Activated T-cell treated with anti-CD3 and anti-CD28 coated beads for 24 hours (primary cell): ENCODE data around the gene RLN1.
"Not testable (repeated sequence)": the region's sequence is repeated elsewhere in the genome, so short reads cannot be mapped to it uniquely, and the experiment has no call there.

Experiments used
- DNase-seq: peaks from one replicate; pipeline ENCODE4 v3.0.0-alpha.2; 2020; ENCODE audit warnings: low read depth

The RLN1 gene

DNA sequence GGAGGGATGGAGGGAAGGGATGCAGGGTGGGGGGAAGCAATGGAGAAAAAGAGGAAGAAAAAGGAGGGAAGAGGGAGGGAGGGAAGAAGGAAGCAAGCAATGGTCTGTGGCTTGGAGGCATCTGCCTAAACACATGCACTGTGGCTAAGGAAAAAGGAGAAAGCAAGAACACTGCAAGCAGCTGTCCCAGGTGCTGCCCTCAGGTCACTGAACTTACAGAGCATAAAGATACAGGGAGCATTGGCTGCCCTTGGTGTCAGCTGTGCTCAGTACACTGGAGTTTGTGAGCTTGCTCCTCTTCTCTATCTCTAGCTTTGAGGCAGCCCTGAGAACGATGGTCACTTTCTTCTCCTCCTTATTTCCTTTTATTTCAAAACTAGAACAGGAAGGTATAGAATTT is 18.1 kb downstream of the RLN1 start:
- DNase-seq: not testable (repeated sequence)

DNA sequence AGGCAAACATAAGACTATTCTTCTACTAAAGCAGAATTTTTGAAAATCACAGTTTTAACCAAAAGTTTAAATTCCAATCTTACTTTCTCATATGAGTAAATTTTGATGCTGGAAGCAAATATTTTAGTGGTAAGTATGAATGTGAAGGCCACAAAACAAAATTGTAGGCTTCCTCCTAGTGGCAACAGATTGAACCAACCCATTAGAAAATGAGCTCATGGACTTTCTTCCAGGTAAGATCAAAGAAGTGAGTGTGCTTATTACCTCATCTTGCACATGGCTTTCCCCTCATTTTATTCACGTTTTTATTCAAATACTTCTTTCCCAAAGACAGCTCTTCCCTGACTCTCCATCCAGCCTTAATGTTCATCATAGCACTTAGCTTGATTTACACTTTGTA is 18.6 kb downstream of the RLN1 start:
- DNase-seq: no peak

DNA sequence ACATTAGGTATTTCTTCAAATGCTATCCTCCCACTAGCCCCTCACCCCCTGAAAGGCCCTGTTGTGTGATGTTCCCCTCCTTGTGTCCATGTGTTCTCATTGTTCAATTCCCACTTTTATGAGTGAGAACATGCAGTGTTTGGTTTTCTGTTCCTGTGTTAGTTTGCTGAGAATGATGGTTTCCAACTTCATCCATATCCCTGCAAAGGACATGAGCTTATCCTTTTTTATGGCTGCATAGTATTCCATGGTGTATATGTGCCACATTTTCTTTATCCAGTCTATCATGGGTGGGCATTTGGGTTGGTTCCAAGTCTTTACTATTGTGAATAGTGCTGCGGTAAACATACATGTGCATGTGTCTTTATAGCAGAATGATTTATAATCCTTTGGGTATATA is 23.3 kb downstream of the RLN1 start:
- not testable (repeated sequence) for DNase-seq

DNA sequence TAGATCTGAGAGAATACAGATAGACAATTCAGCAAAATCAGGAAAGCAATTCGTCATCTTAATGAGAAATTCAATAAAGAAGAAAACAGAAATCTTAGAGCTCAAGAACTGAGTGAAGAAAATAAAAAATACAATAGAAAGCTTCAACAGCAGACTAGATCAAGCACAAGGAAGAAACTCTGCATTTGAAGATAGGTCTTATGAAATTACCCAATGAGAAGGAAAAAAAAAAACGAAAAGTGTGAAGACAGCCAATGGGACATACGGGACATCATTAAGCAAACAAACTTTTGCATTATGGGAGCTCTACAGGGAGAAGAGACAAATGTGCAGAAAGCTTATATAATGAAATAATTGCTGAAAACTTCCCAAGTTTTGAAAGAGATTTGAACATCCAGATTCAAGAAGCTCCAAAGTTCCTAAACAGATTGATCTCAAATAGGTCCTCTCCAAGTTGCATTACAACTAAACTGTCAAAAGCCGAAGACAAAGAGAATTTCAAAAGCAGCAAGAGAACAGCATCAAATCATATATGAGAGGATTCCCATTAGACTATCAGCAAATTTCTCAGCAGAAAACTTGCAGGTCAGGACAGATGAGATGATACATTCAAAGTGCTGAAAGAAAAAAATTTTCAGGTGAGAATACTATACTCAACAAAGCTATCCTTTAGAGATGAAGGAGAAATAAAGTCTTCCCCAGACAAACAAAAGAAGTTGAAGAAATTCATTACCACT is 24.3 kb downstream of the RLN1 start:
- no peak for DNase-seq

DNA sequence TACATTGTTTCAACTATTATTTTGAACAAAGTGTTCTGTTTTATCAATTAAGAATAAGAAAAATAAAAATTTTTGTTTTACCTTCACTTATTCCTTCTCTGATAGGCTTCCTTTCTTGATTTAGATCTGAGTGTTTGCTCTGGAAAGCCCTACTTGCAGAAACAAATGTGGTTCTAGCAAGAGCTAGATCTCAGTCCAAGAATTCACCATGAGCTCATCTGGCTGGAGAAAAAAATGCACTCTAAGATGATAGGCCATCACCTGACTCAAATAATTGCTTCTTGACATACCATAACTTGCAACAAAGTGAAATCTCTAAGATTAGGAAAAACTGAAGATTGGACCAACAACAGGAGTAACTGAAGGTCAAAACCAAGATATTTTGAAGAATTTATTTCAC is 28.8 kb downstream of the RLN1 start:
- DNase-seq: no peak

DNA sequence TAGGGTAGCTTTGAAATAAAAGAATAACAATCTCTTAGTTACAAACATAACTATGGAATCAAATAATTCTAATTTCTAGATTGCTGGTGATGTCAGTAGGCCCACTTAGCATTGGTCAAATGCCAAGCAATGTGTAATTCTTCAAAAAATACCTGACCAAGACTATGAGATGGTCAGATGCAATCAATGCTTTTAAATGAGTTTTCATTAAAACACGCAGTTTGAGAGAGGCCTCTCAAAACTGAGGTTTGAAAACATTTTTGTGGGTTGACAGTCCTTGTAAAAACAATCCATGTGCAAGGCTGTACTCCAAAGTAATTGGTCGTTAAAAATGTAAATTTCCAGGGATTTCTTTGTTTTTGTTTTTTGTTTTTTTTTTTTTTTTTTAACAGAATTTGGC is 33.9 kb downstream of the RLN1 start:
- no peak for DNase-seq

DNA sequence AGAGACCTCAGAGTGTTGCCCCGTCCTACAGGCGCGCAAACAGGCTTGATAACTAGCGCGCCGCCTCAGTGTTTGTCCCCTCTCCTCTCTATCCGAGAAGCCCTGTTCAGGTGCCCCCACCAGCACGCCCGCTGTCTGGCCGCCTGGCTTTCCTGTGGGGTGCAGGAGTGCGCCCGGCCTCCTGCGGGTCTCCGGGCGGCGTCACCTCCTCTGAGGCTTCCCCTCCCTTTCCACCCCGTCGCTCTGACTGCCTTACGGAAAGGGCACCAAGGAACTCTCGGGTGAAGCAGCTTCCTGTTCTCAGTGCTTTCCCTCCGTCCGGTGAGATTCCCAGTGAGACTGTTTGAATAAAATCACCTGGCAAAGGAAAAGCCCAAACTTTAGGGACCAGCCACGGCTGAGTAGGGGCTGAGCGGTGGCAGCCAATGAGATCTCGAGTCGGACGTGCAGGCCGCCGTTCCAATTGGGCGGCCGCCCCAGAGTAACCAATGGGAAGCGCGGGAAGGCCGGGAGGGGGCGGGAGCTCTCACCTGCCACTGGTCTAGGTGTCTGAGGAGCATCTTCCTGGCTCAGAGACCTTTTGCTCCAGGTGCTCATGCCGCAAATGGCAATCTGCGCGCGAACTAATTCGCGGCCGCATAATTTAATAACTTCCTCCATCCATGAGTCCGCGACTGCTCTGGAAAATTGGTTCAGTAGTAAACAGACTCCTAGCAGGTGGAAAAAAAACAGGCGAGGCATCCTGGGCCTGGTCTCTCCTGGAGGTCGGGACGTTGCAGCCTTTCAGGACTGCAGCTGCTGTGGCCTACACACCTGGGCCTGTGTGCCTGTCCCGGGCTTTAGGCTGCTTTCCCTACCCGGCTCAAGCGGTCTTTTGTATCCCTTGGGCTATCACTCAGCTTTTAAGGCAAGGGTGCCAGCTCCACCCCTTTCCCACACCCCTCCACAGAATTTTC is 35.6 kb downstream of the RLN1 start, which contains the start of gene RLN2:
TSS of gene RLN2 (minus strand) at position 877 of the 956 bp plus-strand sequence. CDS start at position 741, 136 bp downstream.
- DNase-seq: not testable (repeated sequence)

DNA sequence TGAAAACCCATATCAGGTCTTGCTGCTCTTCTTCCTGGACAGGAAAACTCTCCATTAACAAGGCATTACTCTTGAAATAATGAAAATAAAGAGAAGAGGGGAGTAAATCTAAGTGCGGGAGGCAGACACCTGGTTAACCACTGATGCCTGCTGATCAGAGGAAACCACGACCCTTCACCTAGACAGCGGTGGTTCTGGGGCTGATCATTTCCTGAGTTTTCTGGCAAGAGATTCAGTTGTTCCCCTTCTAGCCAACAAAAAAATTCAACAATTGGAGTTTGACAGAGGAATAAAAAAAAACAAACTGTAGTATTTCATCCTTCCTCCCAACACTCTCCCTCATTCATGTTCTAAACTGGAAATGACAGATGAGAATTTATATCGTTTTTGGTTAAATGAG is 38.1 kb downstream of the RLN1 start:
- DNase-seq: no peak

DNA sequence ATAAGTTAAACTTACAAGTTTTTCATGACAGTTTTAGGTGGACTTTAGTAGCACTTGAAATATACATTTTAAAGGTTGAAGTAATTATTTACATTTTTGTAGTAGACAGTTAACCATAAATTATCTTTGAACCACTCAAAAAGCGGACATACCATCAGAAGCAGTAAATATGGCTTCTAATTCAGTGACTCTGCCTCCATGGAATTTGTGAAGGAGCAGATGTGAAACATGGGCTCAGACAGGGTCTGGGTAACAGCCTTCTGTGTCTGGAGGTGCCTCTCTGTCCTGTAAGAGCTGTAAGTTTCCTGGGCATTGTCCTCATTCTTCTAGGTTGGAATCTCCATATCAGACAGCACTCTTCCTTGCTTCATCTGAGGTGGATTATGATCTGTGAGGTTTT is 47.5 kb downstream of the RLN1 start:
- DNase-seq: no peak

DNA sequence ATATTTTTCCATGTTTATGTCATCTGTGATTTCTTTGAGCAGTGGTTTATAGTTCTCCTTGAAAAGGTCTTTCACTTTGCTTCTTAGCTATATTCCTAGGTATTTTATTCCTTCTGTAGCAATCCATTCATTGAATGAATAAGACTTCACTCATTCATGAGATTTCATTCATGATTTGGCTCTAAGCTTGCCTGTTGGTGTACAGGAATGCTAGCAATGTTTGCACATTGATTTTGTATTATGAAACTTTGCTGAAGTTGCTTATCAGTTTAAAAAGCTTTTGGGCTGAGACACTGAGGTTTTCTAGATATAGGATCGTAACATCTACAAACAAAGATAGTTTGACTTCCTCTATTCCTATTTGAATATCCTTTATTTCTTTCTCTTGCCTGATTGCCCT is 51.1 kb downstream of the RLN1 start:
- DNase-seq: no peak

DNA sequence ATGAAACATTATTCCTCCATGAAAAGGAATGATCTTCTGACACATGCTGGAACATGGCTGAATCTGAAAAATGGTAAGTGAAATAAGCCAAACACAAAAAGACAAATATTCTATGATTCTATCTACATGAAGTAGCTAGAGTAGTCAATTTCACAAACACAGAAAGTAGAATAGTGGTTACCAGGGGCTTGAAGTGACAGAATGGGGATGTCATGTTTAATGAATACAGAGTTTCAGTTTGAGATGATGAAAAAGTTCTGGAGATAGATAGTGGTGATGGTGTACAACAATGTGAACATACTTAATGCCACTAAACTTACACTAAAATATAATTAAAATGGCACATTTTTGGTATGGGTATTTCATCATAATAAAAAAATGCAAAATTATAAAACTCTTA is 53.4 kb downstream of the RLN1 start:
- DNase-seq: no peak
